ENCODE data around the gene HYAL3. TPM values are rescaled to one million over a fixed set of nuclear protein-coding genes. Genes with fewer than 3 reads are reported as not detected.

HYAL3 gene
- total and polyA plus RNA-seq, 2 of the 13 experiments (the other 11 are each of a cell fraction or from before 2014, with no cell fraction given): 5.5 to 10.4 TPM

- TF ChIP-seq POLR2G (IDR thresholded peaks at IDR 0.05; ENCODE audit: low read depth, low read length): peak; percentile 68
- TF ChIP-seq THRA (CRISPR knock-in tag; IDR thresholded peaks at IDR 0.05; ENCODE audit: borderline replicate concordance): peak; percentile 92; the same call in 1 of the 2 replicates
- TF ChIP-seq SIX4 (CRISPR knock-in tag; IDR thresholded peaks at IDR 0.05): no peak
- TF ChIP-seq GTF3A (CRISPR knock-in tag; conservative IDR thresholded peaks at IDR 0.05): no peak
- peak; percentile 43; the same call in 1 of the 2 replicates for TF ChIP-seq HDAC2 (CRISPR knock-in tag; IDR thresholded peaks at IDR 0.05)
- TF ChIP-seq ZNF142 (CRISPR knock-in tag; IDR thresholded peaks at IDR 0.05): no peak
- peak; percentile 38; the same call in 1 of the 2 replicates for TF ChIP-seq ATF2 (CRISPR knock-in tag; IDR thresholded peaks at IDR 0.05)
- TF ChIP-seq ZNF639 (CRISPR knock-in tag; conservative IDR thresholded peaks at IDR 0.05): no peak
- 0 out of 2 replicates have a peak, but pooled peaks have one; percentile 13 for TF ChIP-seq ARID5B (CRISPR knock-in tag; IDR thresholded peaks at IDR 0.05)
- TF ChIP-seq MTERF4 (CRISPR knock-in tag; IDR thresholded peaks at IDR 0.05): no peak
- TF ChIP-seq ZC3H13 (CRISPR knock-in tag; IDR thresholded peaks at IDR 0.05): no peak
Measured at GRCh38 chr3:50321336-50322114, 22.3 kb upstream of the HYAL3 start (continued).
